Activated CD8-positive, alpha-beta memory T cell treated with anti-CD3 and anti-CD28 coated beads for 36 hours (primary cell): ENCODE results near the gene MTMR11. TPM values are rescaled to one million over a fixed set of nuclear protein-coding genes. Genes with fewer than 3 reads are reported as not detected.

Experiments
- CTCF ChIA-PET: fragments of 350-600 bp; sonication (Branson Sonifier 250); formaldehyde crosslinking; loops from one replicate; lab custom pipeline; 2021; ENCODE audit warnings: antibody characterized with exemption; lab: Charles Lee
- POLR2A ChIA-PET: fragments of 350-600 bp; sonication (Branson Sonifier 250); formaldehyde crosslinking; loops from one replicate; lab custom pipeline; 2021; ENCODE audit warnings: antibody characterized with exemption; lab: Charles Lee
- total RNA-seq, 2 experiments: library from RNA; stranded (reverse); gene quantifications; one replicate each; pipeline ENCODE4 v1.2.3, GENCODE V29; 2021

Gene MTMR11
- total RNA-seq, 2 experiments from 2014 or later: 1.9 TPM

DNA sequence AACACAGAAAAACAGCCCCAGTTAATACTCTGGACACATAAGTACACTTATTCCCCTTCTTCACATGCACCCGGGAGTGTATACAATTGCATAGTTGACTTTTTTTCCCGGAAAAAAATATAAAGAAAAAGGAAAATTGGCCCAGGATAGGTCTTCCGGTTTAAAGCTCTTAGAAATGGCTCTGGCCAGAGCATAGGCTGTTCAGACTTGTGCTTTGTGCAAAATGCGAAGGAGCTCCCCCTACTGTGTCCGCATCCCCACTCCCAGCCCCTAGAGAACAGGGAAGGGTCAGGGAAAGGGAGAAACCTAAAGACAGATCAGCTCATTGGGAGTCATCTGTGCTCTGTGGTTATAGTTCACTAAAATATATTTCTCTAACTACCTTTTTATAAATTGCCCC lies 5.5 kb upstream of the MTMR11 start:
- CTCF ChIA-PET: no interaction called here
- POLR2A ChIA-PET: no interaction called here

DNA sequence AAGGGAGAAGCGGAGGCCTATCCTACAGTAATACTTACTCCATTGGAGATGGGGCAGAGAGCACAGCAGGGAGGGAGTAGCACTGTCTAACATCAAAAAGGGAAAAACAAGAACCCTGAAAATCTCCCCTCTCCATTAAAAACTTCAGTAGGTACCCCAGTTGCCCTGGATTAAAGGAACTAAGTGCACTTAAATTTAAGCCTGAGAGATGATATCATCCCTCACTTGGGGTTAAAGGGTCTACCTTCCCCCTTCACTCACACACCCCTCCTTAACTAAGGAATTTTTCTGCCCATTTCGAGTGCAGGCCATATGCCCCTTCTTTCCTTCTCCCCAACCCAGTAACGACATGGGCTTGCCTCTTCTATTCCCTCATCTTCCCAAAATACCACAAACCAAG lies 3.7 kb upstream of the MTMR11 start:
- CTCF ChIA-PET: no interaction called here
- POLR2A ChIA-PET: no interaction called here

DNA sequence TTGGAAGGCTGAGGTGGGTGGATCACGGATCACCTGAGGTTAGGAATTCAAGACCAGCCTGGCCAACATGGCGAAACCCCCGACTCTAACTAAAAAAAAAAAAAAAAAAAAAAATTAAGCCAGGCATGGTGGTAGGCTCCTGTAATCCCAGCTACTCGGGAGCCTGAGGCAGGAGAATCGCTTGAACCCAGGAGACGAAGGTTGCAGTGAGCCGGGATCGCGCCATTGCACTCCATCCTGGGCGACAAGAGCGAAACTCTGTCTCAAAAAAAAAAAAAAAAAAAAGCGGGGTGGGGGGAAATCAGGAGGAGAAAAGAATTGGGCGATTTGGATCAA lies 2.0 kb upstream of the MTMR11 start:
- ChIA-PET POLR2A (interaction anchor here (0.8 to 1.0 kb wide), 4 partner anchors 9 to 248 kb away, joined by 3 to 4 read pairs (median 3); no protein-coding TSS in a partner anchor), CTCF (interaction anchor here (1.5 kb wide), 1 partner anchor 39 kb away, joined by 3 read pairs; no protein-coding TSS in a partner anchor)

DNA sequence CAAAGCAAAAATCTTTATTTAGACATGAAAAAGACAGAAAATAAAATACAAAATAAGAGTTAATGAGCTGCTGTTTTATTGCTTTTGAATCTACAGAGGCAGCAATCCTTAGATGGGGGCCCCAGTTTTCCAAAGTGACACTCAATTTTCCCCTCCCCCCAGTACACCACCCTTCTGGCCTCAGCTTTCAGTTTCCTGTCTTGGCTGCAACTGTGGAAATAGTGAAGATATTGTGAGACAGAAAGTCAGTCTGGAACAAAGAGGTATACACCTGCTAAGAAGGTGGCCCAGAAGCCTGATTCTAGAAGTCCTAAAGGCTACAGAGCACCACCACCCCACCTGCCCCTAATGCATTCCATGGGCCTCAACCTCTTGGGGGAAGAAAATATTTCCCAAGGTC lies 1.1 kb upstream of the MTMR11 start:
- POLR2A ChIA-PET: interaction anchor here (1.0 to 1.2 kb wide), 2 partner anchors 50 to 249 kb away, joined by 3 to 6 read pairs; a partner anchor contains a TSS
- CTCF ChIA-PET: interaction anchor here (1.5 kb wide), 1 partner anchor 38 kb away, joined by 3 read pairs; no protein-coding TSS in a partner anchor

DNA sequence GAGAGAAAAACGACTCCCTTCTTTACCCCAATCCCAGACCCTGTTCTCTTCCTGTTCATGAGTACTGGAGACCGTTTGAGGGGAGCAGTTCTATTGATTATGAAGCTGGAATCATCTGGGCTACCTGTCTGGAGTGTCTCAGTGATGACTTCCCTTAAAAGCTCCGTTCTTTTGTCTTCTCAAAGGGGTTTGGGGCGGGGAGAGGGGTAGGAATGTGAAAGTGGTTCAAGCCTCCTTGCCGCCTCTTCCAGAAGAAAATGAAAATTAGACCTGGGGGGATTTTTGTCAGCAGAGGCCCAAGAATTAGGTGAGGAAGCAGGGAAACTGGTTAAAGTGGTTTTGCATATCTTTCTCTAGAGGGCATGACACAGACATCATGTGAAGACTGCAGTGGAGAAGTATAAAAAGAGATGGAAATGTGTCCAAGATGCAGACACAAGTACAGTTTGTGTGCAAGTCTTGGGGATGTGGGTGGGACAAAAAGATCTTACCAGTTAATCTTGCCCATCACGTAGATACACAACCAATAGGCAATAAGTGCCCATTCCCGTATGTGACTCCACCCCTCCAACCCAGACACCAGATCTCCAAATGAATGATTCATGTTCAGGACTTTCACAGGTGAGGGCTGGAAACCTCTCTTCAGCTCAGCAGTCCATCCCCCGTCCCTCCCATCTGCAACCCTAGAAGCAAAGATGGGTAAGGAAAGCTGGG lies 470 bp upstream of the MTMR11 start:
- POLR2A ChIA-PET: interaction anchor here (1.2 kb wide), 1 partner anchor 50 kb away, joined by 6 read pairs; a partner anchor contains a TSS
- CTCF ChIA-PET: no interaction called here

- ChIA-PET CTCF (no interaction called here), POLR2A (no interaction called here)
These were observed 2.3 kb downstream of the MTMR11 start for GRCh38 chr1:149934356-149934755.

- POLR2A ChIA-PET: no interaction called here
- CTCF ChIA-PET: interaction anchor here (0.7 kb wide), 1 partner anchor 239 kb away, joined by 3 read pairs; no protein-coding TSS in a partner anchor
These were observed 3.5 kb downstream of the MTMR11 start for GRCh38 chr1:149933208-149933607.

DNA sequence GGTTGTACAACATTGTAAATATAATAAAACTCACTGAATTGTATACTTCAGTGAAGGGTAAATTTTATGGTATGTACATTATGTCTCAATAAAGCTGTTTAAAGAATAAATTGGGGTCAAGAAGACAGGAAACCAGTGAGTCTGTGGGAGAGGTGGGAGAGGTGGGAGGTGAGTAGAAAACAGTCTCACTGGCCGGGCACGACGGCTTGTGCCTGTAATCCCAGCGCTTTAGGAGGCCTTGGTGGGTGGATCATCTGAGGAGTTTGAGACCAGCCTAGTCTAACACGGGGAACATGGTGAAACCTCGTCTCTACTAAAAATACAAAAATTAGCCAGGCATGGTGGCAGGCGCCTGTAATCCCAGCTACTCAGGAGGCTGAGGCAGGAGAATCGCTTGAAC lies 4.2 kb downstream of the MTMR11 start:
- ChIA-PET CTCF (no interaction called here), POLR2A (interaction anchor here (1.5 kb wide), 1 partner anchor 44 kb away, joined by 3 read pairs; a partner anchor contains a TSS)

GRCh38 chr1:149931212-149931790 lies 5.4 kb downstream of the MTMR11 start:
- ChIA-PET POLR2A (interaction anchor here (1.5 kb wide), 1 partner anchor 43 kb away, joined by 3 read pairs; a partner anchor contains a TSS), CTCF (no interaction called here)

DNA sequence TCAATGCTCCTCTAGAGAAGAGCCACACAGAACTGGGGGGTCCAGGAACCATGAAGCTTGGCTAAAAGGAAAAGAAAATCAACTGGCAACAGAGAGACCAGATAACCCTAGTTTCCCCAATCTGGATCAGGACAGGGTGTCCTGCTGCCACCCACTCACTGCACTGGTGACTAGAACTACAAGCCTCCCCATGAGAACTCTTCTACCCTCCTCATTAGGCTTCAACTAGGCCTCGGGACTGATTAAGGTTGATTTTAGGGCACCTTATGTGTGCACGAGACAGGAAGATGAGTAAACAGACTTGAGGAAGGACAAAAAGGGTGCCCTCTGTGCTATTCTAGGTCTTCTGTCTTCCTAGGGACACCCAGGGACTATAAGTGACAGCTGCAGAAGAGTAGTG lies 6.8 kb downstream of the MTMR11 start:
- POLR2A ChIA-PET: interaction anchor here (0.8 kb wide), 1 partner anchor 9 kb away, joined by 4 read pairs; no protein-coding TSS in a partner anchor
- CTCF ChIA-PET: no interaction called here

GRCh38 chr1:149928401-149928724 lies 8.3 kb downstream of the MTMR11 start:
- POLR2A ChIA-PET: interaction anchor here (0.8 to 1.1 kb wide), 3 partner anchors 11 to 41 kb away, joined by 3 to 13 read pairs (median 3); a partner anchor contains a TSS
- CTCF ChIA-PET: interaction anchor here (1.0 kb wide), 1 partner anchor 40 kb away, joined by 3 read pairs; a partner anchor contains a TSS

GRCh38 chr1:149927563-149928400 lies 8.9 kb downstream of the MTMR11 start, which contains the start of gene SF3B4:
TSS of gene SF3B4 (minus strand) at chr1:149927803. CDS start at chr1:149927759, 44 bp downstream.
- CTCF ChIA-PET: interaction anchor here (1.0 kb wide), 1 partner anchor 40 kb away, joined by 3 read pairs; a partner anchor contains a TSS
- POLR2A ChIA-PET: interaction anchor here (0.6 to 1.1 kb wide), 4 partner anchors 11 to 256 kb away, joined by 3 to 13 read pairs (median 4); a partner anchor contains a TSS

DNA sequence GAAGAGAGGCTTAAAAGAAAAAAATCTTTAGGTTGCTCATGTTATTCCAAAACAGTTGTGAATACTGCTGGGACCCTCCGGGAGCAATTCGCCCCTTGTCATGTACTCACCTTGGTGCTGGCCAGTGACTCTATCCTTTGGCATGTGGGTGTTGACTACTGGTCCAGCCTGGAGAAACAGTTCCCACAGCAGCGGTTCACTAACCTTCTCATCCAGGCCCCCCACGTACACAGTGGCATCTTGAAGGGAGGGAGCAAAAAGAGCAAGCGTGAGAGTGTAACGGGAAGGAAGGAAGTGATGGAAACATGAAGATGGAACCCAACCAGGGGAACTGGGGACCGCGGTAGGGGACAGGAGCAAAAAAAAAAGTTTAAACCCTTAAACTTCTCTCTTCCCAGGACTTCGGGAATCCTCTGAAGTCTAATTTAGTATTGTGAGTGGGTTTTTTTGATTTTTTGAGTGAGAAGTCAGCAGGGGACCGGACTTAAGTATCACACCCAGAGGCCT lies 9.6 kb downstream of the MTMR11 start:
- CTCF ChIA-PET: no interaction called here
- POLR2A ChIA-PET: no interaction called here

GRCh38 chr1:149926296-149926695 lies 10.4 kb downstream of the MTMR11 start:
- ChIA-PET POLR2A (no interaction called here), CTCF (no interaction called here)

GRCh38 chr1:149925751-149926150 lies 10.9 kb downstream of the MTMR11 start:
- POLR2A ChIA-PET: no interaction called here
- CTCF ChIA-PET: no interaction called here

- ChIA-PET POLR2A (no interaction called here), CTCF (no interaction called here)
These were observed 11.3 kb downstream of the MTMR11 start for GRCh38 chr1:149925345-149925744.

DNA sequence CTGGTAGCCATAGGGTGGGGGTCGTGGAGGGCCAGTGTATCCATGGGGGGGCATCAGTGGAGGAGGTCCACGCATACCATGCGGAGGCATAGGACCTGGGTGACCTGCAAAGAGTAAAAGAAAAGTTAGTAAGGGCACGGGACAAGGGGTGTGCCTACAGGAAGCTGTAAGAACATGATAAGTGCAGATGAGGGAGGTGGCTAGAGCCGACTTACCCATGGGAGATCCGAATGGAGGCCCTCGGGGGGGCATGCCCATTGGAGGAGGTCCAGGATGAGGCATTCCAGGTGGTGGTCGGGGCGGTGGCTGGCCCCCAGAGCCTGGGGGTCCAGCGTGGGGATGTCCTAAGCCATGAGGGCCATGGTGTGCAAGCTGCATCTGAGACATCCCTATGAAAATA lies 13.1 kb downstream of the MTMR11 start:
- ChIA-PET POLR2A (no interaction called here), CTCF (no interaction called here)

GRCh38 chr1:149917571-149918144 lies 19.0 kb downstream of the MTMR11 start, which contains the start of gene SV2A:
TSS of gene SV2A (minus strand) at chr1:149917844. CDS start at chr1:149913840, 4,004 bp downstream.
- POLR2A ChIA-PET: no interaction called here
- CTCF ChIA-PET: no interaction called here

- ChIA-PET CTCF (interaction anchor here (1.3 kb wide), 1 partner anchor 270 kb away, joined by 3 read pairs; no protein-coding TSS in a partner anchor), POLR2A (interaction anchor here (1.9 kb wide), 1 partner anchor 30 kb away, joined by 6 read pairs; a partner anchor contains a TSS)
These were observed 19.8 kb downstream of the MTMR11 start for GRCh38 chr1:149916898-149917252.
